ENCODE results near the gene SUSD3. TPM values are rescaled to one million over a fixed set of nuclear protein-coding genes. Genes with fewer than 3 reads are reported as not detected.

The SUSD3 gene
- total RNA-seq, 1 experiment from 2014 or later: 5.0 TPM

GRCh38 chr9:93097511-93098201, 39.2 kb downstream of the SUSD3 start:
- H3K9me3 ChIP-seq (ENCODE audit: control insufficient read depth, insufficient read depth, low read depth, low read length): no peaks in the 10 kb centered on the region
- CTCF ChIA-PET: interaction anchor here (0.6 kb wide), 1 partner anchor 210 kb away, joined by 4 read pairs; no protein-coding TSS in a partner anchor
- POLR2A ChIA-PET: interaction anchor here (0.5 kb wide), 1 partner anchor 11 kb away, joined by 3 read pairs; no protein-coding TSS in a partner anchor
- H3K36me3 ChIP-seq (ENCODE audit: control insufficient read depth, insufficient read depth, low read length): peaks cover 4% of the 10 kb centered on the region; the same call in 1 of the 2 replicates
- H3K27me3 ChIP-seq (ENCODE audit: control insufficient read depth, insufficient read depth, low read length): no peaks in the 10 kb centered on the region
- no peak for DNase-seq (ENCODE audit: low read depth, low spot score)
- H3K4me3 ChIP-seq (ENCODE audit: low read depth in 2 of 2, low read length in 2 of 2): peak overlapping the region; percentile 67 to 73
- TF ChIP-seq TCF7L2 (IDR thresholded peaks at IDR 0.05; ENCODE audit: low read depth, low read length) (no peak), SIN3A (IDR thresholded peaks at IDR 0.05; ENCODE audit: borderline replicate concordance, insufficient read depth, low read depth, low read length) (no peak)
- ATAC-seq: no peak
- in situ Hi-C loops (cut with HindIII; ENCODE audit: low pct_unique_long_range_greater_than_20kb, low sequenced_read_pairs) (no loop called here), intact Hi-C loops (cut with micrococcal nuclease; ENCODE audit: unreplicated experiment) (loop anchor here (10.0 kb wide), 1 partner anchor 93 kb away; no protein-coding TSS in a partner anchor)
- H3K4me1 ChIP-seq (ENCODE audit: control insufficient read depth, insufficient read depth, low read length): peaks cover 26% of the 10 kb centered on the region
- BruUV-seq (replicated peaks): no TSS peak
- peak overlapping the region; percentile 85 for H3K27ac ChIP-seq (ENCODE audit: low read length)

GRCh38 chr9:93098236-93098946, 39.9 kb downstream of the SUSD3 start:
- Histone ChIP-seq H3K27me3 (ENCODE audit: control insufficient read depth, insufficient read depth, low read length) (no peaks in the 10 kb centered on the region), H3K27ac (ENCODE audit: low read length) (peak overlapping the region; percentile 85), H3K4me3 (ENCODE audit: low read depth in 2 of 2, low read length in 2 of 2) (peak overlapping the region; percentile 67 to 73), H3K36me3 (ENCODE audit: control insufficient read depth, insufficient read depth, low read length) (peaks cover 4% of the 10 kb centered on the region; the same call in 1 of the 2 replicates), H3K4me1 (ENCODE audit: control insufficient read depth, insufficient read depth, low read length) (peaks cover 26% of the 10 kb centered on the region), H3K9me3 (ENCODE audit: control insufficient read depth, insufficient read depth, low read depth, low read length) (no peaks in the 10 kb centered on the region)
- ChIA-PET POLR2A (no interaction called here), CTCF (no interaction called here)
- TSS peak; percentile 43 for BruUV-seq (replicated peaks)
- DNase-seq (ENCODE audit: low read depth, low spot score) (no peak), ATAC-seq (peak; percentile 75)
- in situ Hi-C loops (cut with HindIII; ENCODE audit: low pct_unique_long_range_greater_than_20kb, low sequenced_read_pairs) (no loop called here), intact Hi-C loops (cut with micrococcal nuclease; ENCODE audit: unreplicated experiment) (loop anchor here (10.0 kb wide), 1 partner anchor 94 kb away; no protein-coding TSS in a partner anchor)
- TF ChIP-seq POLR2AphosphoS5 (IDR thresholded peaks at IDR 0.05; ENCODE audit: low read depth, low read length): peak; percentile 27; the same call in 1 of the 2 replicates
- no peak for TF ChIP-seq TCF7L2 (IDR thresholded peaks at IDR 0.05; ENCODE audit: low read depth, low read length)
- TF ChIP-seq, protein P1, sequence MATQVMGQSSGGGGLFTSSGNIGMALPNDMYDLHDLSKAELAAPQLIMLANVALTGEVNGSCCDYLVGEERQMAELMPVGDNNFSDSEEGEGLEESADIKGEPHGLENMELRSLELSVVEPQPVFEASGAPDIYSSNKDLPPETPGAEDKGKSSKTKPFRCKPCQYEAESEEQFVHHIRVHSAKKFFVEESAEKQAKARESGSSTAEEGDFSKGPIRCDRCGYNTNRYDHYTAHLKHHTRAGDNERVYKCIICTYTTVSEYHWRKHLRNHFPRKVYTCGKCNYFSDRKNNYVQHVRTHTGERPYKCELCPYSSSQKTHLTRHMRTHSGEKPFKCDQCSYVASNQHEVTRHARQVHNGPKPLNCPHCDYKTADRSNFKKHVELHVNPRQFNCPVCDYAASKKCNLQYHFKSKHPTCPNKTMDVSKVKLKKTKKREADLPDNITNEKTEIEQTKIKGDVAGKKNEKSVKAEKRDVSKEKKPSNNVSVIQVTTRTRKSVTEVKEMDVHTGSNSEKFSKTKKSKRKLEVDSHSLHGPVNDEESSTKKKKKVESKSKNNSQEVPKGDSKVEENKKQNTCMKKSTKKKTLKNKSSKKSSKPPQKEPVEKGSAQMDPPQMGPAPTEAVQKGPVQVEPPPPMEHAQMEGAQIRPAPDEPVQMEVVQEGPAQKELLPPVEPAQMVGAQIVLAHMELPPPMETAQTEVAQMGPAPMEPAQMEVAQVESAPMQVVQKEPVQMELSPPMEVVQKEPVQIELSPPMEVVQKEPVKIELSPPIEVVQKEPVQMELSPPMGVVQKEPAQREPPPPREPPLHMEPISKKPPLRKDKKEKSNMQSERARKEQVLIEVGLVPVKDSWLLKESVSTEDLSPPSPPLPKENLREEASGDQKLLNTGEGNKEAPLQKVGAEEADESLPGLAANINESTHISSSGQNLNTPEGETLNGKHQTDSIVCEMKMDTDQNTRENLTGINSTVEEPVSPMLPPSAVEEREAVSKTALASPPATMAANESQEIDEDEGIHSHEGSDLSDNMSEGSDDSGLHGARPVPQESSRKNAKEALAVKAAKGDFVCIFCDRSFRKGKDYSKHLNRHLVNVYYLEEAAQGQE (IDR thresholded peaks at IDR 0.05; ENCODE audit: insufficient read depth in 1 of 2, low read depth in 2 of 2, low read length in 1 of 2): no peak

GRCh38 chr9:93099551-93100275, 41.2 kb downstream of the SUSD3 start:
- BruUV-seq (replicated peaks): no TSS peak
- peaks cover 23% of the 10 kb centered on the region for H3K4me1 ChIP-seq (ENCODE audit: control insufficient read depth, insufficient read depth, low read length)
- TF ChIP-seq CTCF (IDR thresholded peaks at IDR 0.05): no peak
- no peak for TF ChIP-seq POLR2AphosphoS5 (IDR thresholded peaks at IDR 0.05; ENCODE audit: low read depth, low read length)
- TF ChIP-seq SIN3A (IDR thresholded peaks at IDR 0.05; ENCODE audit: borderline replicate concordance, insufficient read depth, low read depth, low read length): no peak
- TF ChIP-seq, protein P1 (IDR thresholded peaks at IDR 0.05; ENCODE audit: insufficient read depth in 1 of 2, low read depth in 2 of 2, low read length in 1 of 2): no peak
- TF ChIP-seq TCF7L2 (IDR thresholded peaks at IDR 0.05; ENCODE audit: low read depth, low read length): no peak
- intact Hi-C loops (cut with micrococcal nuclease; ENCODE audit: unreplicated experiment): loop anchor here (10.0 kb wide), 1 partner anchor 95 kb away; no protein-coding TSS in a partner anchor
- POLR2A ChIA-PET: no interaction called here
- H3K36me3 ChIP-seq (ENCODE audit: control insufficient read depth, insufficient read depth, low read length): peaks cover 4% of the 10 kb centered on the region; the same call in 1 of the 2 replicates
- H3K9me3 ChIP-seq (ENCODE audit: control insufficient read depth, insufficient read depth, low read depth, low read length): no peaks in the 10 kb centered on the region
- no peak overlapping the region for H3K4me3 ChIP-seq (ENCODE audit: low read depth in 2 of 2, low read length in 2 of 2)
- ATAC-seq (no peak), DNase-seq (ENCODE audit: low read depth, low spot score) (no peak)
- H3K27me3 ChIP-seq (ENCODE audit: control insufficient read depth, insufficient read depth, low read length): no peaks in the 10 kb centered on the region
- H3K27ac ChIP-seq (ENCODE audit: low read length): peak overlapping the region; percentile 85; the same call in 1 of the 2 replicates
- in situ Hi-C loops (cut with HindIII; ENCODE audit: low pct_unique_long_range_greater_than_20kb, low sequenced_read_pairs): no loop called here
- CTCF ChIA-PET: interaction anchor here (0.6 kb wide), 1 partner anchor 49 kb away, joined by 12 read pairs; no protein-coding TSS in a partner anchor
